Coronary artery (tissue), 2 donors: Measurements from ENCODE around the gene OR52E2.

Experiments
- DNase-seq: peaks from one replicate; pipeline ENCODE4 v3.0.0-alpha.2; 2017; ENCODE audit warnings: low spot score
- H3K27ac ChIP-seq, 2 donors: fragments of 200-600 bp; sonication (generic); one replicate each; pipeline ENCODE4 v1.5.1; 2016 to 2019
- H3K4me3 ChIP-seq: fragments of 200-600 bp; sonication (generic); 2 replicates; pipeline ENCODE4 v1.5.1; 2016; ENCODE audit warnings: mild to moderate bottlenecking, moderate library complexity
- TF ChIP-seq, protein P1 (sequence below): fragments of 200-600 bp; sonication (generic); IDR thresholded peaks from one replicate; pipeline ENCODE4 v1.5.1; 2019; ENCODE audit warnings: antibody characterized with exemption

The OR52E2 gene

DNA sequence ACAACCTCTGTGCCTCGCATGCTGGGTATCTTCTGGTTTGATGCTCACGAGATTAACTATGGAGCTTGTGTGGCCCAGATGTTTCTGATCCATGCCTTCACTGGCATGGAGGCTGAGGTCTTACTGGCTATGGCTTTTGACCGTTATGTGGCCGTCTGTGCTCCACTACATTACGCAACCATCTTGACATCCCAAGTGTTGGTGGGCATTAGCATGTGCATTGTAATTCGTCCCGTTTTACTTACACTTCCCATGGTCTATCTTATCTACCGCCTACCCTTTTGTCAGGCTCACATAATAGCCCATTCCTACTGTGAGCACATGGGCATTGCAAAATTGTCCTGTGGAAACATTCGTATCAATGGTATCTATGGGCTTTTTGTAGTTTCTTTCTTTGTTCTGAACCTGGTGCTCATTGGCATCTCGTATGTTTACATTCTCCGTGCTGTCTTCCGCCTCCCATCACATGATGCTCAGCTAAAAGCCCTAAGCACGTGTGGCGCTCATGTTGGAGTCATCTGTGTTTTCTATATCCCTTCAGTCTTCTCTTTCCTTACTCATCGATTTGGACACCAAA is 12.6 kb downstream of the OR52E2 start:
- Histone ChIP-seq H3K4me3 (no peak overlapping the region), H3K27ac (no peak overlapping the region)
- no peak for DNase-seq
- TF ChIP-seq, protein P1, sequence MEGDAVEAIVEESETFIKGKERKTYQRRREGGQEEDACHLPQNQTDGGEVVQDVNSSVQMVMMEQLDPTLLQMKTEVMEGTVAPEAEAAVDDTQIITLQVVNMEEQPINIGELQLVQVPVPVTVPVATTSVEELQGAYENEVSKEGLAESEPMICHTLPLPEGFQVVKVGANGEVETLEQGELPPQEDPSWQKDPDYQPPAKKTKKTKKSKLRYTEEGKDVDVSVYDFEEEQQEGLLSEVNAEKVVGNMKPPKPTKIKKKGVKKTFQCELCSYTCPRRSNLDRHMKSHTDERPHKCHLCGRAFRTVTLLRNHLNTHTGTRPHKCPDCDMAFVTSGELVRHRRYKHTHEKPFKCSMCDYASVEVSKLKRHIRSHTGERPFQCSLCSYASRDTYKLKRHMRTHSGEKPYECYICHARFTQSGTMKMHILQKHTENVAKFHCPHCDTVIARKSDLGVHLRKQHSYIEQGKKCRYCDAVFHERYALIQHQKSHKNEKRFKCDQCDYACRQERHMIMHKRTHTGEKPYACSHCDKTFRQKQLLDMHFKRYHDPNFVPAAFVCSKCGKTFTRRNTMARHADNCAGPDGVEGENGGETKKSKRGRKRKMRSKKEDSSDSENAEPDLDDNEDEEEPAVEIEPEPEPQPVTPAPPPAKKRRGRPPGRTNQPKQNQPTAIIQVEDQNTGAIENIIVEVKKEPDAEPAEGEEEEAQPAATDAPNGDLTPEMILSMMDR: no peak

DNA sequence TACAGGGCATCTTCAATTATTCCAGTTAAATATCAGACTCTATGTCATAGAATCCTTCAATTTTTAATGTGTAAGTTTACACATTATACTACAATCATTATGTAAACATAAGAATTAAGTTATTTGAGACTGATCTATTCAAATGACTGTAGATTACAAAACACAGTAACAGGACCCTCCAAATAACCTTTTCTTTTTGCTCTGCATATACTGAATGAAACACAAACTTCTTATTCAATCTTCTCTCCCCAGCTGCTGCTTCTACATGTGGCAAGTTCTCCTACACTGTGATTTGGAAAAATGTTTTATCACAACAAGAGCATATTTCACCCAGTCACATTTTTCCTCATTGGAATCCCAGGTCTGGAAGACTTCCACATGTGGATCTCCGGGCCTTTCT is 13.2 kb downstream of the OR52E2 start, which contains the start of gene OR52J3:
Gene OR52J3, plus strand, starts transcription at position 301 of the 400 bp plus-strand sequence. Its CDS starts 0 bp downstream, at position 301.
- no peak for DNase-seq
- no peak within 1 kb of the TSS for H3K27ac ChIP-seq
- TF ChIP-seq, protein P1: no peak
- no peak within 1 kb of the TSS for H3K4me3 ChIP-seq

DNA sequence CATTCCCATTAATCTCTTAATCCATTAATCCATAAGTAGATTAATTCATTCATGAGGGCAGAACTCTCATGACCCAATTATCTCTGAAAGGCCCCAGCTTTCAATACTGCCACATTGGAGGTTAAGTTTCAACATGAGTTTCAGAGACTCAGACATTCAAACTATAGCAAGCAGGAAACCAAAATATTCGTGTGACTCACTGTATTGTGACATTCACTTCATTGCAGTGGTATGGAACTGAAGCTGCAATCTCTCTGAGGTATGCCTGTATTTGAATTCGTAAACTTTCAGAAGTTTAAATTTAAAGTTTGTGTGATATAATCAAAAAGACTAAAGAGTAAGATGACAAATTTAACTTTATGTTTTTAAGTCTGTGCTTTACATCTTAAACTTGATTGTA is 16.0 kb downstream of the OR52E2 start:
- TF ChIP-seq, protein P1: no peak
- DNase-seq: no peak
- Histone ChIP-seq H3K27ac (no peak overlapping the region), H3K4me3 (no peak overlapping the region)

DNA sequence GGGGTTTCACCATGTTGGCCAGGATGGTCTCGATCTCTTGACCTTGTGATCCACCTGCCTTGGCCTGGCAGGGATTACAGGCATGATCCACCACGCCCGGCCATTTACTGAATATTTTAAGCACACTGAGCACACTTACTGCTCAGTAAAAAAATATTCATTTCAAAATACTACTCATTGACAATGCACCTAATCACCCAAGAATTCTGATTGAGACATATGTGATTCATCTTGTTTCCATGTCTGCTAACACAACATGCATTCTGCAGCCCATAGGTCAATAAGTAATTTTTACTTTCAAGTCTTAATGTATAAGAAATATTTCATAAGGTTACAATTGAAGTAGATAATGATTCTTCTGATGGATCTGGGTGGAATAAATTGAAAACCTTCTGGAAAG is 17.3 kb downstream of the OR52E2 start:
- H3K27ac ChIP-seq: no peak overlapping the region
- DNase-seq: no peak
- H3K4me3 ChIP-seq: no peak overlapping the region
- TF ChIP-seq, protein P1: no peak

DNA sequence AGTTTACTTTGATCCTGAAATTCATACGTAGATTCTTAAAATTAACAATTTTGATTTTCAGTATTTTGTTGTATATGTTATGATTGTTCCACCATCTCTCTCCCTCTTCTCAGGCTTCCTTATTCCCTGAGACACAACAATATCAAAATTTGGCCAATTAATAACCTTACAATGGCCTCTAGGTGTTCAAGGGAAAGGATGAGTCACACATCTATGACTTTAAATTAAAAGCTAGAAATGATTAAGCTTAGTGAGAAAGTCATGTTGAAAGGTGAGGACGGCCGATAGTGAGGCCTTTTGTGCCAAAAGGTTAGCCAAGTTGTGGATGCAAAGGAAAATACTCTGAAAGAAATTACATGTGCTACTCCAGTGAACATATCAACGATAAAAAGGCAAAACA is 18.6 kb downstream of the OR52E2 start:
- no peak overlapping the region for H3K27ac ChIP-seq
- TF ChIP-seq, protein P1: no peak
- no peak overlapping the region for H3K4me3 ChIP-seq
- no peak for DNase-seq

DNA sequence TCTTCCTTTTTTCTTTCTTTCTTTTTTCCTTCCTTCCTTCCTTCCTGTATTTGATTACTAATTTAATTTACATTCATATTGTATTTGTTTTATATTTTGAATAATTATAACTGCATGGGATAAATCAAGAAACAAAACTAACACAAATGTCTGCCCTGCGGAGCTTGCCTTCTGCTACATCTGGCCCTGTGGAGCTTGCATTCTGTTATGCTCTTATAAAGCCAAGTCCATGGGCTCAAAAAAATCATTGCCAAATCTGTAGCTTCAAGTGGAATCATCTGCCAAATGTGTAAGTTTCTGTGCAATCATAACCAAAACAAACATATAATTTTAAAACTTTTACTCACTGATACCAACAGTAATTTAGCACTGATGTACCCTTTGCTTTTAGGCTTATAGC is 21.1 kb downstream of the OR52E2 start:
- no peak overlapping the region for H3K27ac ChIP-seq
- TF ChIP-seq, protein P1: no peak
- DNase-seq: no peak
- H3K4me3 ChIP-seq: no peak overlapping the region

DNA sequence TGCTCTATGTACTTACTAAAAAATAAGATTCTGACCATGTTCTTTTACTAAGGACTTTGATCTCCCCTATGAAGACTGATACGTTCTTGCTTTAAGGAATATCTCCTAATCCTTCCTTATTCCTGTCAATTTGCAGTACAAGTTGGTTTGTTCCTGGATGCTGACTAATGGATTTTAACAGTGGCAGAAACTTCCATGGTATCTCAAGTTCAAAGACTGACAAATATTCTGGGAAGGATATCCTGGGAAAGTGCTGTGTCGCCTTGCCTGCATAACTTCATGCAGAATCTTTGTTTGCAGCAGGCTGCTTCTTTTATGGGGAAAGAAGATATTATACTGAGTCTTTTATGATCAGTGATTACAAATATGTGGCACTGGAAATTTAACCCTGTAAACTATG is 21.5 kb downstream of the OR52E2 start:
- no peak for DNase-seq
- TF ChIP-seq, protein P1: no peak
- H3K4me3 ChIP-seq: no peak overlapping the region
- no peak overlapping the region for H3K27ac ChIP-seq
